Uterus (tissue), 2 donors: ENCODE measurements around the gene ZNF319.

ENCODE experiments used
- POLR2A ChIP-seq, 2 donors: fragments of 450-650 bp; IDR thresholded peaks; one replicate each; pipeline ENCODE4 v1.6.1; 2016; ENCODE audit warnings: antibody characterized with exemption in 2 of 2, mild to moderate bottlenecking in 1 of 2, moderate library complexity in 1 of 2
- TF ChIP-seq, protein P1 (sequence below), 4 experiments: fragments of 200-600 bp in 2 of 4; fragments of 450-650 bp in 2 of 4; sonication (generic) in 2 of 4; IDR thresholded peaks; one replicate each; pipeline ENCODE4 v1.5.1; 2016 to 2019; ENCODE audit warnings: antibody characterized with exemption in 4 of 4, mild to moderate bottlenecking in 2 of 4, moderate library complexity in 1 of 4

DNA sequence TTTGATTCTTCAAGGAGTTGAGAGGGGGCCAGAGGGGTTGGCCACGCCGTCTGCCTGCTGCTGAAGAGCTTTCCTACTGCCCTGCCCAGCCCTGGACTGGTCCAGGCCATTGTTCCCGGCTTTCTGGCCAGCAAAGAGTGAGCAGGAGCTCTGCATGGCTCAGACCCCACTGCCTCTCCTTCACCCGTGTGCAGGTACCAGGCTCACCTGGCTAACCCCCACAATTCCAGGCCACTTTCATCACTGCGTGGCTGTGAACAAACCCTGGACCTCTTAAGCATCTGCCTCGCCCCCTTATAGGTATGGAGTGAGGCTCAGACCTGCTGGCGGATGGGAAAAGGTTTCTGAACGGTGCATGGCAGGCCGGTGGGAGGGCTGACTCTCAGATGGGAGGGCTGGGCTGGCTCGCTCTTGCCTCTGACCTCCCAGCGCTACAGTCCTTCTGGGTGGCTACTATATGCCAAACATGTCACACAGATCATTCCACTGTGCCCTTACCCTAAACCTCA, 8.9 kb downstream of the ZNF319 start:
- no peak for TF ChIP-seq POLR2A (IDR thresholded peaks at IDR 0.05)
- TF ChIP-seq, protein P1, sequence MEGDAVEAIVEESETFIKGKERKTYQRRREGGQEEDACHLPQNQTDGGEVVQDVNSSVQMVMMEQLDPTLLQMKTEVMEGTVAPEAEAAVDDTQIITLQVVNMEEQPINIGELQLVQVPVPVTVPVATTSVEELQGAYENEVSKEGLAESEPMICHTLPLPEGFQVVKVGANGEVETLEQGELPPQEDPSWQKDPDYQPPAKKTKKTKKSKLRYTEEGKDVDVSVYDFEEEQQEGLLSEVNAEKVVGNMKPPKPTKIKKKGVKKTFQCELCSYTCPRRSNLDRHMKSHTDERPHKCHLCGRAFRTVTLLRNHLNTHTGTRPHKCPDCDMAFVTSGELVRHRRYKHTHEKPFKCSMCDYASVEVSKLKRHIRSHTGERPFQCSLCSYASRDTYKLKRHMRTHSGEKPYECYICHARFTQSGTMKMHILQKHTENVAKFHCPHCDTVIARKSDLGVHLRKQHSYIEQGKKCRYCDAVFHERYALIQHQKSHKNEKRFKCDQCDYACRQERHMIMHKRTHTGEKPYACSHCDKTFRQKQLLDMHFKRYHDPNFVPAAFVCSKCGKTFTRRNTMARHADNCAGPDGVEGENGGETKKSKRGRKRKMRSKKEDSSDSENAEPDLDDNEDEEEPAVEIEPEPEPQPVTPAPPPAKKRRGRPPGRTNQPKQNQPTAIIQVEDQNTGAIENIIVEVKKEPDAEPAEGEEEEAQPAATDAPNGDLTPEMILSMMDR (IDR thresholded peaks at IDR 0.05), result no peak
